H1 (cell line): ENCODE measurements around the gene PRKN. TPM values are rescaled to one million over a fixed set of nuclear protein-coding genes. Genes with fewer than 3 reads are reported as not detected.

ENCODE experiments used
- polyA plus RNA-seq, 7 experiments: library from polyadenylated mRNA; depleted of rRNA in 3 of 7; stranded (reverse) in 5 of 7; unstranded in 2 of 7; fragments of >200 nt in 5 of 7; fragments of 200-250 nt in 2 of 7; gene quantifications; 1 replicate in 5 of 7; 2 replicates in 1 of 7; 4 replicates in 1 of 7; pipeline versions ENCODE4 v1.2.1 to v1.2.3, GENCODE V29; 2011 to 2013; ENCODE audit warnings: missing spikeins in 2 of 7, mixed read lengths in 2 of 7
- total RNA-seq: library from RNA; stranded (reverse); fragmentation: NEBNext Ultra II Directional; extraction: Animal tissue kit (Norgen Biotek cat#: 25700); gene quantifications from 2 replicates; pipeline ENCODE4 v1.2.1, GENCODE V29; 2021
- TF ChIP-seq, protein P1 (sequence below): IDR thresholded peaks from 2 replicates; pipeline ENCODE4 v1.6.1; 2012; ENCODE audit warnings: low read length, inconsistent platforms

The PRKN gene
- total and polyA plus RNA-seq, 2 of the 8 experiments (the other 6 are each of a cell fraction or from before 2014, with no cell fraction given) = 0.13 to 0.29 TPM

DNA sequence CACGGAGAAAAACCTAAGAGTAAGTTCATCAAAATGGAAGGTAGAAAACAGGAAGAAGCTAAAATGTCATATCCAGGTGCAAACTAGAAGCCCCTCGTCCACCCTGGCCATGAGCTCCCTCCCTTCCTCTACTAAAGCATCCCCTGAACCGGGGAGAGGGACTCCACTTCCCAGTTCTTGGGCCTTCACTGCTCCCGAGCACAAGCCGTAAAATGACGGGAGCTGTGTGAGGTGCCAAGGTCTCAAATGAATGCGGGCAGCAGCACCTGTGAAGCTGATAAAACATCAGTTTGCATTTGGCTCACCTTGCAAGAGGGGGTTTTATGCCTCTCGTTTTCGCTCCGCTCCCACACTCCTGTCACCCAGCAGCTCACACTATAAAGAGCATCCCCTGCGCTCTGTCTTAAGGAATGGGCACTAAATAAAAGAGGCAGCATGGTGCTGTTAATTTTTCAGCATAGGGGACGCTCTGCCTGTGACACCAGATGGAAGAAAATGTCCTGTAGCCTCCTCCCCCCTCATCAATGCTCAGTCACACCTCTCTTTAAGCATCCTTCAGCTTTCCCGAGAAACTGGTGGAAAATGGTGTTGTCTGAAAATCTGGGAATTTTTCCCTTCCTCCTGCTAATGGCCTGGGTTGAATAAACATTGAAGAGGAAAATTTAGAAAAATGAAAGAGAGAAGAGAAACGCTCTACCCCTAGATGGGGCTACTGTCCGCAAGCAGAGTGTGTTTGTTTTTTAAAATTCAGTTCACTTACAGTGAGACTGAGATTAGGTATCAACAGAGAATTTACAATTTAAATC, 890.7 kb downstream of the PRKN start (continued):
- TF ChIP-seq, protein P1, sequence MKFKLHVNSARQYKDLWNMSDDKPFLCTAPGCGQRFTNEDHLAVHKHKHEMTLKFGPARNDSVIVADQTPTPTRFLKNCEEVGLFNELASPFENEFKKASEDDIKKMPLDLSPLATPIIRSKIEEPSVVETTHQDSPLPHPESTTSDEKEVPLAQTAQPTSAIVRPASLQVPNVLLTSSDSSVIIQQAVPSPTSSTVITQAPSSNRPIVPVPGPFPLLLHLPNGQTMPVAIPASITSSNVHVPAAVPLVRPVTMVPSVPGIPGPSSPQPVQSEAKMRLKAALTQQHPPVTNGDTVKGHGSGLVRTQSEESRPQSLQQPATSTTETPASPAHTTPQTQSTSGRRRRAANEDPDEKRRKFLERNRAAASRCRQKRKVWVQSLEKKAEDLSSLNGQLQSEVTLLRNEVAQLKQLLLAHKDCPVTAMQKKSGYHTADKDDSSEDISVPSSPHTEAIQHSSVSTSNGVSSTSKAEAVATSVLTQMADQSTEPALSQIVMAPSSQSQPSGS = no peak
